ENCODE measurements around the gene NFIX.

Gene NFIX

GRCh38 chr19:12991296-12991695 lies 4.0 kb upstream of the NFIX start:
- no peaks in the 10 kb centered on the region for H3K36me3 ChIP-seq (ENCODE audit: control insufficient read depth, insufficient read depth, low read length)
- H3K9ac ChIP-seq (ENCODE audit: low read length), result no peak overlapping the region
- H3K9me3 ChIP-seq (ENCODE audit: control insufficient read depth, insufficient read depth, low read depth, low read length), result no peaks in the 10 kb centered on the region
- H3K4me3 ChIP-seq (ENCODE audit: low read depth, low read length), result no peak overlapping the region
- no peak overlapping the region for H3K27ac ChIP-seq (ENCODE audit: low read depth, low read length)
- H3K4me1 ChIP-seq (ENCODE audit: control insufficient read depth, insufficient read depth, low read length), result peaks cover 3% of the 10 kb centered on the region; the same call in 1 of the 2 replicates
- peaks cover 86% of the 10 kb centered on the region for H3K27me3 ChIP-seq (ENCODE audit: control insufficient read depth, insufficient read depth, low read length)

- Histone ChIP-seq H3K27me3 (ENCODE audit: control insufficient read depth, insufficient read depth, low read length) (peaks cover 88% of the 10 kb centered on the region), H3K4me1 (ENCODE audit: control insufficient read depth, insufficient read depth, low read length) (peaks cover 3% of the 10 kb centered on the region; the same call in 1 of the 2 replicates)
These were observed 2.5 kb upstream of the NFIX start for GRCh38 chr19:12992729-12993128.

GRCh38 chr19:12993562-12993961 lies 1.7 kb upstream of the NFIX start:
- peaks cover 3% of the 10 kb centered on the region; the same call in 1 of the 2 replicates for H3K4me1 ChIP-seq (ENCODE audit: control insufficient read depth, insufficient read depth, low read length)
- no peak overlapping the region for H3K4me3 ChIP-seq (ENCODE audit: low read depth, low read length)
- no peaks in the 10 kb centered on the region for H3K9me3 ChIP-seq (ENCODE audit: control insufficient read depth, insufficient read depth, low read depth, low read length)
- H3K27ac ChIP-seq (ENCODE audit: low read depth, low read length), result no peak overlapping the region
- peaks cover 88% of the 10 kb centered on the region for H3K27me3 ChIP-seq (ENCODE audit: control insufficient read depth, insufficient read depth, low read length)
- H3K36me3 ChIP-seq (ENCODE audit: control insufficient read depth, insufficient read depth, low read length), result no peaks in the 10 kb centered on the region
- no peak overlapping the region for H3K9ac ChIP-seq (ENCODE audit: low read length)

More at GRCh38 chr19:12992729-12993128, 2.5 kb upstream of the NFIX start:
- H3K9ac ChIP-seq (ENCODE audit: low read length), result no peak overlapping the region
- H3K4me3 ChIP-seq (ENCODE audit: low read depth, low read length), result no peak overlapping the region
- H3K9me3 ChIP-seq (ENCODE audit: control insufficient read depth, insufficient read depth, low read depth, low read length), result no peaks in the 10 kb centered on the region
- no peaks in the 10 kb centered on the region for H3K36me3 ChIP-seq (ENCODE audit: control insufficient read depth, insufficient read depth, low read length)
- H3K27ac ChIP-seq (ENCODE audit: low read depth, low read length), result no peak overlapping the region

GRCh38 chr19:12995596-12996405 lies 526 bp downstream of the NFIX start:
- no peaks in the 10 kb centered on the region for H3K9me3 ChIP-seq (ENCODE audit: control insufficient read depth, insufficient read depth, low read depth, low read length)
- H3K27me3 ChIP-seq (ENCODE audit: control insufficient read depth, insufficient read depth, low read length), result peaks cover 92% of the 10 kb centered on the region
- peak overlapping the region; percentile 55 for H3K4me3 ChIP-seq (ENCODE audit: low read depth, low read length)
- H3K4me1 ChIP-seq (ENCODE audit: control insufficient read depth, insufficient read depth, low read length), result peaks cover 3% of the 10 kb centered on the region; the same call in 1 of the 2 replicates
- no peaks in the 10 kb centered on the region for H3K36me3 ChIP-seq (ENCODE audit: control insufficient read depth, insufficient read depth, low read length)
- no peak overlapping the region for H3K9ac ChIP-seq (ENCODE audit: low read length)
- H3K27ac ChIP-seq (ENCODE audit: low read depth, low read length), result no peak overlapping the region

DNA sequence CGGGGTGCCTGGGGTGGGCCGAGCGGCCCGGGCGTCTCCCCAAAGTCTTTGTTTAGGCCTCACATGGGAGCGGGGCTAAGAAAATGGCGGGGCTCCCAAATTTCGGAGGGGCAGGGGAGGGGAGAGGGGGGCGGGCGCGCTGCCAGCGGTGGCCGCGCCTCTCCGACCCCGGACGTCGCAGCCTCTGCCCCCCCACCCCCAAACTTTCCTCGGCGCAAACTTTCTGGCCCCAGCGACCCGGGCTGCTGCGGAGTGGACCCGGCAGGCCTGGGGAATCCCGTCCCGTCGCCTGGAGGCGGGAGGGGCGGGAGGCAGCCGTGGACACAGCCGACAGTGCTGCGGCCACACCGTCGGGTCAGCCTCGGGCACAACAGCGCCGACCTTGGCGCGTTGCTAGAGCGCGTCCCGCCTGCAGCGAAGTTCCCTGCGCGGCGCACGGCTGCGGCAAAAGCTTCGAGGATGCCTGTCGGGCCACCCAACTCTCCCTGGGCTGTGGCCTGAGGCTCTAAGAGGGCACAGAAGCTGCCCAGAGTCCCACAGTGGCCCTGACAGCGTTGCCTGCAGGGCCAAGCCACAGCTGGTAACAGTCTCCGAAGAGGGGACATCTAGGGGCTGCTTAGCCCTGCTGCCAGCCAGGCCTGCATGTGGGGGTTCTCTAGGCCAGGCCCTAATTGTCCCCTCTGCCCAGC lies 1.3 kb downstream of the NFIX start:
- Histone ChIP-seq H3K27me3 (ENCODE audit: control insufficient read depth, insufficient read depth, low read length) (peaks cover 92% of the 10 kb centered on the region), H3K4me3 (ENCODE audit: low read depth, low read length) (peak overlapping the region; percentile 55), H3K4me1 (ENCODE audit: control insufficient read depth, insufficient read depth, low read length) (peaks cover 3% of the 10 kb centered on the region; the same call in 1 of the 2 replicates), H3K9ac (ENCODE audit: low read length) (no peak overlapping the region), H3K36me3 (ENCODE audit: control insufficient read depth, insufficient read depth, low read length) (no peaks in the 10 kb centered on the region), H3K9me3 (ENCODE audit: control insufficient read depth, insufficient read depth, low read depth, low read length) (no peaks in the 10 kb centered on the region), H3K27ac (ENCODE audit: low read depth, low read length) (no peak overlapping the region)

DNA sequence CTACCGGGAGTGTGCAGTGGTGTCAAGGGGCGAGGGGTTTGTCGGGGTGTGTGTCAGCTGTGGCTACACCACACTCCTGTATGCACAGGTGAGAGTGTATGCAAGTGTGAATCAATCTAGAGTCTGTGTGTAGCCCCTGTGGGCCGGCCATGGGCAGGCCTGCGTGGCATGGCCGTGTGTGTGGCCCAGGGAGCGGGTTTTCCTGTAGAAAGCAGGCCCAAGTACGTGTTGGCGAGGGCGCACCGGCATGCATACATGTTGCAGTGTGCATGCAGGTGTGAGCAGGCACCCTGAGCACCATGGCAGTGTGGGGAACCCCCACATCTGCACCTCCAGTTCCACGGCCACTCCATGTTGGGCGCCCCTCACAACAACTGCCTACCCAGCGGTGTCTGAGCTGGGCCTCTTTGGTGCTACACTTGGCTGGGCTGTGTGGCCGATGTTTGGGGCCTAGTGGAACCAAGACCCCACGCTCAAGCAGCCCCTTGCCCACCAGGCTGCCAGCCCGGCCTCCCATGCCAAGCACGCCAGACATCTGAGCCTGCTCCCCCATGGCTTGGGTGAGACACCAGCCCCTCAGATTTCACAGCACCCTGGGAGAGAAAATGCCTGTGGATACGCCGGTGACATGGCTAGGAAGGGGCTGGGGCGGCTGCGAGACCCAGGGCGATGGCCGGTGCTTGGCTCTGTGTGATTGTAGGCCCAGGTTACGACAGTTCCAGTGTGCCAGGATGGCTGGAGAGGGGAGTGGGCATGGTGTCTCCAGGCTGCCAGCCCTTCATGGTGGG lies 2.1 kb downstream of the NFIX start:
- Histone ChIP-seq H3K4me1 (ENCODE audit: control insufficient read depth, insufficient read depth, low read length) (peaks cover 3% of the 10 kb centered on the region; the same call in 1 of the 2 replicates), H3K27ac (ENCODE audit: low read depth, low read length) (no peak overlapping the region), H3K36me3 (ENCODE audit: control insufficient read depth, insufficient read depth, low read length) (no peaks in the 10 kb centered on the region), H3K9me3 (ENCODE audit: control insufficient read depth, insufficient read depth, low read depth, low read length) (no peaks in the 10 kb centered on the region), H3K27me3 (ENCODE audit: control insufficient read depth, insufficient read depth, low read length) (peaks cover 90% of the 10 kb centered on the region), H3K4me3 (ENCODE audit: low read depth, low read length) (no peak overlapping the region), H3K9ac (ENCODE audit: low read length) (no peak overlapping the region)

- Histone ChIP-seq H3K9ac (ENCODE audit: low read length) (no peak overlapping the region), H3K9me3 (ENCODE audit: control insufficient read depth, insufficient read depth, low read depth, low read length) (no peaks in the 10 kb centered on the region), H3K4me1 (ENCODE audit: control insufficient read depth, insufficient read depth, low read length) (peaks cover 3% of the 10 kb centered on the region; the same call in 1 of the 2 replicates), H3K36me3 (ENCODE audit: control insufficient read depth, insufficient read depth, low read length) (no peaks in the 10 kb centered on the region), H3K4me3 (ENCODE audit: low read depth, low read length) (no peak overlapping the region), H3K27ac (ENCODE audit: low read depth, low read length) (no peak overlapping the region), H3K27me3 (ENCODE audit: control insufficient read depth, insufficient read depth, low read length) (peaks cover 91% of the 10 kb centered on the region)
These were observed 3.0 kb downstream of the NFIX start for GRCh38 chr19:12997967-12998940.

DNA sequence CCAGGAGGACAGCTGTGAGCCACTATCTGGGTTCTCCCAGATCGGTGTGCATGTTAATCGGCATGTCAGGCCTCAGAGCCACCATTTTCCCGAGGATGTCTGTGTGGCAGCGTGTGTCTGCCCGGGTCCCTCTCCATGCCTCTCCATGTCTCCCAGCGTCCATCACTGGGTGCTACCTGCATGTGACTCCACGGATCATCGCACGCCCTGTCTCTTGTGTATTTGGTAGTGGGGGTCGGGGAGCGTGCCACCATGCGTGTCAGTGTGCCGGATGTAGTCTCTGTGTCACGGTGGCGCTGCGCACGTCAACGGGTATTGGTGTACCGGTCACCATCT lies 5.9 kb downstream of the NFIX start:
- peaks cover under 1% of the 10 kb centered on the region; the same call in 1 of the 2 replicates for H3K4me1 ChIP-seq (ENCODE audit: control insufficient read depth, insufficient read depth, low read length)
- H3K9me3 ChIP-seq (ENCODE audit: control insufficient read depth, insufficient read depth, low read depth, low read length), result no peaks in the 10 kb centered on the region
- no peak overlapping the region for H3K4me3 ChIP-seq (ENCODE audit: low read depth, low read length)
- no peak overlapping the region for H3K9ac ChIP-seq (ENCODE audit: low read length)
- H3K36me3 ChIP-seq (ENCODE audit: control insufficient read depth, insufficient read depth, low read length), result no peaks in the 10 kb centered on the region
- peaks cover 95% of the 10 kb centered on the region for H3K27me3 ChIP-seq (ENCODE audit: control insufficient read depth, insufficient read depth, low read length)
- no peak overlapping the region for H3K27ac ChIP-seq (ENCODE audit: low read depth, low read length)

DNA sequence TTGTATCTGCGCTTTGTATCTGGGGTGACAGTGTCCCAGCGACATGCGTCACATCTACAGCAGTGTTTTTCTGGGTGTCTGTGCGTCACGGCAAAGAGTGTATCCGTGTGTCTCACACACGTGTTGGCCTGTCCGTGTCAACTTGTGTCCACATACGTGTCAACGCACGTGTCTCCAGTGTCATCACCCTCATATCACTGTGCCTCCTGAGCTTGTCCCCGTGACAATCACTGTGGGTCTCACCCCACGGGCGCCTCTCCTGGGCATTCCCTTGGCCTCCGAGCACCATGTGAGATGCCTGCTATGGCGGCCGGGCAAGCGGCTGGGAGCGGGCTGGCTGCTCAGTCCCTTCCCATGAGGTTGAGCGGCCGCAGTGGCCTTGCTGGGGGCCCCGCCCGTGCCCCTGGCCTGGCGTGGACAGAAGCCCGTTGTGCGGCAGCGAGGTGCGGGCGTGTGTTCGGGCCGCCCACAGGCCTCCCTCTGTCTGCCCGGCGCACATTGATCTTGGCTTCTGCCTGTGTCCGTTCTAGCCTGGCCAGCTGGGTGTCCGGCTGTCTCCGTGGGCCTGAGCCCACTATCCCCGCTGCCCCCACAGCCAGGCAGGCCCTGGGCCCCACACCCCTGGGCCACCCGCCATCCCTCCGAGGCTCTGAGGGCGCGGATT lies 6.4 kb downstream of the NFIX start:
- Histone ChIP-seq H3K4me3 (ENCODE audit: low read depth, low read length) (no peak overlapping the region), H3K9ac (ENCODE audit: low read length) (no peak overlapping the region), H3K27ac (ENCODE audit: low read depth, low read length) (no peak overlapping the region)

More for the DNA sequence above, 6.4 kb downstream of the NFIX start:
- no peaks in the 10 kb centered on the region for H3K9me3 ChIP-seq (ENCODE audit: control insufficient read depth, insufficient read depth, low read depth, low read length)
- H3K4me1 ChIP-seq (ENCODE audit: control insufficient read depth, insufficient read depth, low read length), result no peaks in the 10 kb centered on the region
- H3K36me3 ChIP-seq (ENCODE audit: control insufficient read depth, insufficient read depth, low read length), result no peaks in the 10 kb centered on the region
- peaks cover 95% of the 10 kb centered on the region for H3K27me3 ChIP-seq (ENCODE audit: control insufficient read depth, insufficient read depth, low read length)
